Stimulated activated CD4-positive, alpha-beta T cell treated with anti-CD3 and anti-CD28 coated beads, Interleukin-2, amount 100 ng/mL, for 48 hours (primary cell): ENCODE data around the gene NFKBIA.
"Not testable (repeated sequence)": the region's sequence is repeated elsewhere in the genome, so short reads cannot be mapped to it uniquely, and the experiment has no call there.

Experiments used
- DNase-seq, 2 donors: peaks; one replicate each; pipeline ENCODE4 v3.0.0-alpha.2; 2020

The NFKBIA gene

DNA sequence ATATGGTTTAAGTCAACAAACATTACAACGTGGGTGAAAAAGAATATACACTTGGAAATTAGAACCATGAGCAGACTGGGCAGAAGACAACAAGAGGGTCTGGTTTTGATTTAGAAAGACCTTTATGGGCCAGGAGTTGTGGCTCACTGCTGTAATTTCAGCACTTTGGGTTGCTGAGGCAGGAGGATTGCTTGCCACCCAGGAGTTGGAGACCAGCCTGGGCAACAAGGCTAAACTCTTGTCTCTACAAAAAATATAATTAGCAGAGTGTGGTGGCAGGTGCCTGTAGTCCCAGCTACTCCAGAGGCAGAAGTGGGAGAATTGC is 2.7 kb upstream of the NFKBIA start:
- DNase-seq, result no peak

GRCh38 chr14:35406506-35407305 is 2.2 kb upstream of the NFKBIA start:
- DNase-seq, result no peak

DNA sequence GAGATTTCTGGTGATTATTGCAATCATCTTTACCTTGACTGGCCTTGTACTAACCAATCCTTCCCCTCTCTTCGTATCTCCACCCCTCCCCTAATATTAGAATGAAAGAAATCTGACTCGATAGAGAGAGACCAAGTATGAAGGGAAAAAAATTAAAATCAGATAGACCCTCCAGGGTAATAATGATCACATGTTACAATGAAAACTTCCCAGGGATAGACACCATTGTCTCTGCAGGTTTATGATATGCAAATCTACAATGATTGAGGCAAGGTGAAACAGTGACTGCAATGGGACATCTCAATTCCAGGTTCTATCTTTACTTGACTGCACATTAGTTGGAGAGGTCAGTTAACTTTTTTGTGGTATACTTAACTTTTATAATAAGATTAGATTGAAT is 1.5 kb upstream of the NFKBIA start:
- DNase-seq, result no peak

- DNase-seq, result no peak
Measured at GRCh38 chr14:35405304-35405996, 901 bp upstream of the NFKBIA start.

- DNase-seq, result peak; percentile 95 to 96
Measured at GRCh38 chr14:35403603-35404448, 723 bp downstream of the NFKBIA start.

DNA sequence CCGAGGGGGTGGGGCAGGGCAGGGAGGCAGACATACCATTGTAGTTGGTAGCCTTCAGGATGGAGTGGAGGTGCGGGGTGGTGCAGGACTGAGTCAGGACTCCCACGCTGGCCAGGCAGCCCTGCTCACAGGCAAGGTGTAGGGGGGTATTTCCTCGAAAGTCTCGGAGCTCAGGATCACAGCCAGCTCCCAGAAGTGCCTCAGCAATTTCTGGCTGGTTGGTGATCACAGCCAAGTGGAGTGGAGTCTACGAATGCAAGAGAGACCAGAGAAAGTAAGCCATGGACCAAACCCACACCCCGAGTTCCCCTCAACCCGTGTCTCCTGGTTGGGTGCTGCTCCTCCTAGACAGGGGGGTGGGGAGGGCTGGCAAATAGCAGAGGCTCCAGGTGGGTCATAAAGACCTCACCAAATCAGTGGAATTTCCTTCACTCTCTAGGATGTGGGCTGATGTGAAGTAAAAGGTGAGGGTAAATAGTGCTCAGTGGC is 1.4 kb downstream of the NFKBIA start:
- DNase-seq, result peak in 1 of 2 donors; percentile 38

GRCh38 chr14:35402323-35403113 is 2.0 kb downstream of the NFKBIA start:
- DNase-seq, result no peak

DNA sequence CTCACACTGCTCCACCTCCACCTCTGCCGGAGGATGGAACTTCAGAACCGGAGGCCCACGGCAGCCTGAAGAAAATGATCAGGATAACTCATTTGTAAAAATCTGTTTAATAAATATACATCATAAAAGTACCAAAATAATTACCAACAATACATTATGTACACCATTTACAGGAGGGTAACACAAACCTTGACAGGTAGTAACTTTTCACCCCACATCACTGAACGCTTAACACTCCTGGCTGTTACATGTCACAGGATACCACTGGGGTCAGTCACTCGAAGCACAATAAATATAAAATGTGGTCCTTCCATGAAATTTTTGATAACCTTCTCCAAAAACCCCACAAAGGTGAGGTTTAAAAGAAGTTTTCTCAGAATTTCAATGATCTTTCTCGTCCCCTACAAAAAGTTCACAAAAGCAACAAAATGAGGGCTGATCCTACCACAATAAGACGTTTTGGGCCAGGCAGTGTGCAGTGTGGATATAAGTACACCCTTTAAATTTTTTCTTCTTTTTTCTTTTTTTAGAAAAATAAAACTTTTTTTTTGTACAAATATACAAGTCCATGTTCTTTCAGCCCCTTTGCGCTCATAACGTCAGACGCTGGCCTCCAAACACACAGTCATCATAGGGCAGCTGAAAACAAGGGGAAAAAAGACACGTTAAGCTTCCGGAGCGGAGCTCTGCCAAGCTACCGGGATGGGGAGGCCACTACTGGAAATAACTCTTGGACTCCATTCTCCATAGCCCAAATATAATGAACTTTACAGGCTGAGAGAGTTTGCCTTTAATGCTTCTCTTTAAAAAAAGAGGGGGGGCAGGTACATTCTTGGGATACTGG is 2.9 kb downstream of the NFKBIA start:
- DNase-seq, result no peak

DNA sequence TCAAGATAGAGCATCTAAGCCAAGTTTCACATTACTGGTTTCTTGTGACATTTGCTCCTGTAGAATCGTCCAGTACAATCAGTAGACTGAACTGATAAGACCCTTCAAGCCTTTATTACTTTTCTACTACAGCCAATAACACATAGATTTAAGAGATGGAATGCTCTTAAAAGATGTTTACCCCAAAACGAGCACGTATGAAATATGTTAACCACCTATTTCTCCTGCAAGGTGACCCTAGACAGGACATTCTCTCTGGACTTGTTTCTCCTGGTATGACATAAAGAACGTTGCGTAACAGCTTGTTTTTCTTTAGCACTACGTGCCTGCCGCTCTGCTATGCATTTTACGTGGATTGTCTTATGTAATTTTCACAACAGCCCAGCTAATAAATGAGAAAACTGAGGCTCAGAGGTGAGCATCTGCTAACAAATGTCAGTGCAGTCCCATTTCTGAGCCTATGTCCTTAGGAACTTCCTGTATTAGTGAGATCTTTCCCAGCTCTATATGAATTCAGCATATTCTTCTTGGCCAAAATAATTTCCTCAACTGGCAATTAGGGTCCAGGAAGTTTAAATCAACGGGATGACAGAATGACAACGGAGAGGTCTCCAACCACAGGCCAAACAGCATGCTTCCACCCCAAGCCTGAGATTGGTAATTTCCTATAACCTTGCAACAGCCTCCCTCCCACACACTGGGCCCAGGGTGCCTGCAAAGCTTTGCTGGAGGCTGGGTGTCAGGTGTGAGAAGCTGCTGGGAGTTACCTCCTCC is 3.7 kb downstream of the NFKBIA start:
- DNase-seq, result peak; percentile 42 to 46

- no peak for DNase-seq
Measured at GRCh38 chr14:35399083-35399937, 5.2 kb downstream of the NFKBIA start.

GRCh38 chr14:35398071-35398584 is 6.4 kb downstream of the NFKBIA start:
- DNase-seq, result no peak

DNA sequence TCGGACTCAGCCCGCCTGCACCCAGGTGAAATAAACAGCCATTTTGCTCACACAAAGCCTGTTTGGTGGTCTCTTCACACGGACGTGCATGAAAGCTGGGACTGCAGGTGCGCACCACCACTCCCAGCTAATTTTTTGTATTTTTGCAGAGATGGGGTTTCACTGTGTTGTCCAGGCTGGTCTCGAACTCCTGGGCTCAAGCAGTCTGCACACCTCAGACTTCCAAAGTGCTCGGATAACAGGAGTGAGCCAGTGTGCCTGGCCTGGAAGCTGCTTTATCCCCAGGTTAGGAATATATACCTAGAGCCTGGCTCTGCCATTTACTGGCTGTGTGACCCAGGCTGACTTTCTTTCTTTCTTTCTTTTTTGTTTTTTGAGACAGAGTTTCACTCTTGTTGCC is 7.9 kb downstream of the NFKBIA start:
- DNase-seq, result not testable (repeated sequence)

DNA sequence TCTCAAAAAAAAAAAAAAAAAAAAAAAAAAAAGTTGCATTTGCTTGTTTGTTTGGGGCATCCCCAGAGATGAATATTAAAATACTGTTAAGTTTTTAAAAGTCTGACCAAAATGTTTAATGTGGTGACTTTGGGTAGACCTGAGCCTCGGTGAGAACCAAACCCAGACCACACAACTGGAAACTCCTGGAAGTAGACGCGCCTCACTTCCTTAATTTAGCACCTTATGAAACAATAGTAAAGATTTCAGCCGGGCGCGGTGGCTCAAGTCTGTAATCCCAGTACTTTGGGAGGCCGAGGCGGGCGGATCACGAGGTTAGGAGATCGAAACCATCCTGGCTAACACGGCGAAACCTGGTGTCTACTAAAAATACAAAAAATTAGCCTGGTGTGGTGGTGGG is 9.3 kb downstream of the NFKBIA start:
- no peak for DNase-seq

DNA sequence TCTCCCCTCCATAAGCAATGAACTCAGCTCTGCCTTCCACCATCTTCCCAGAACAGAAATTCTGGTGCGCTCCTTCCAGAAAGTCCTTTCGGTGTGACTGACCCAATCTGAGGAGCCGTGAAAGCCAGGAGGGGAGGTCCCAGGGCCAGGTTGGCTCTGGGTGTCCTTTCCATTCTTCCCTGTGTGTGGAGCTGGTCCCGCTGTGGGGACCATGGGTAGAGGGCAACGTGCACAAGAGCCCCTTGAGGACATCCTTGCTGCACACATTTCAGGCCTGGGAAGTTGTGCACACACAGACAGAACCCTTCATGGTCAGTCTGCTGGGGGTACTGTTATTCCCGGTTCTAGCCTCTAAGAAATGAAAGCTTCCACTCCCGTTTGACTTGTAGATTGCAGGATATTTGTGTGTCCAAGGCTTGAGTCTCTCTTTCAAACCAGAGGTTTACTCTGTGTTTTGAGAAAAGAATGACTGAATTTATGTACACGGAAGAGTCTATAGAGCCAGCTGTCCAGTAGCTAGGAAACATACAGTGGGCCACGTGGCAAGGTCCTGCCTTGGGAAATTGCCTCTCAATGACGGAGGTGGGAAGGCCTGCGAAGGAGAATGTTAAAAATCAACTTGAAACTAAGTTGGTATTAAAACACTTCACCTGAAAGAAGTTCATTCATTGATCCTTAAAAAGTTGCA is 10.1 kb downstream of the NFKBIA start:
- no peak for DNase-seq

DNA sequence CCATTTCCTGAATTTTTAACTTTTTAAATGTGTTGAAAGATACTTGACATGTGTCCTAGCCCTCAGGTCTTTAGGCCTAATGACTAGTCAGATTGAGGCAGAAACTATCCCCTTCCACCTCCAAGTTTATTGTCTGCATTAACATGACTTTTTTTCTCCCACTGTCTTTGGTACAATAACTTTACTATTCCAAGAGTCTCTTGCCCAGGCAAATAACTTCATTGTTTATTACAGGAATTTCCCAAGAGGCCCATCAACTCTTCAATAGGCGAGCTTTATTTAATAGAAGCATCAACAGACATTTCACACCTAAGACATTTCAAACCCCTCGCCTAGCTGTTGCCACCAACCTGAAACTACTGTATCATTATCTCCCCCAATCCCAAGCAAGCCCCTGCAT is 10.7 kb downstream of the NFKBIA start:
- no peak for DNase-seq

DNA sequence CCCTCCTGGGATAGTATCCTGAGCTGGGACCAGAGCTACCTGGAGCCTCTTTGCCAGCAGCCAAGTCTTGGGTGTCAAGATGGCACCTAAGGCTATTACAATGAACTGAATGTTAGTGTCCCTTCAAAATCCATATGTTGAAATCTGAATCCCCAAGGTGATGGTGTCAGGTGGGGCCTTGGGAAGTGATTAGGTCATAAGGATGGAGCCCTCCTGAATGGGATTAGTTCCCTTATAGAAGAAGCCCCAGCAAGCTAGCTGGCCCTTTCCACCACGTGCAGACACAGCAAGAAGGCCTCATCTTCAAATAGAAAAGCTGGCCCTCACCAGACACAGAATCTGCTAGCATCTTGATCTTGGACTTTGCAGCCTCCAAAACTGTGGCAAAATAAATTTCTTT is 12.4 kb downstream of the NFKBIA start:
- no peak for DNase-seq

DNA sequence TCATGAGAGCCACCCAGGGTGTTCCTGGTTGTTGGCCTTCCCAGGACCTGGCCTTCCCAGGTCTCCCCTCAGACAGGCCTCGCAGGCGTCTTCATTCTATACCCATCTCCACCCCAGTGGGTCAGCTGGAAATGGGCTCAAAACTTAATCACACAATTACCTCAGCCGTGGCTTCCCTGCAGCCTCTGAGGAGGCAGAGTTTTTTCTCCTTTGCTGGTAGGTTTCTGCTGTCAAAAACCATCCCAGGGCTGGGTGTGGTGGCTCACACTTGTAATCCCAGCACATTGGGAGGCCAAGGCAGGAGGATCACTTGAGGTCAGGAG is 13.2 kb downstream of the NFKBIA start:
- no peak for DNase-seq

DNA sequence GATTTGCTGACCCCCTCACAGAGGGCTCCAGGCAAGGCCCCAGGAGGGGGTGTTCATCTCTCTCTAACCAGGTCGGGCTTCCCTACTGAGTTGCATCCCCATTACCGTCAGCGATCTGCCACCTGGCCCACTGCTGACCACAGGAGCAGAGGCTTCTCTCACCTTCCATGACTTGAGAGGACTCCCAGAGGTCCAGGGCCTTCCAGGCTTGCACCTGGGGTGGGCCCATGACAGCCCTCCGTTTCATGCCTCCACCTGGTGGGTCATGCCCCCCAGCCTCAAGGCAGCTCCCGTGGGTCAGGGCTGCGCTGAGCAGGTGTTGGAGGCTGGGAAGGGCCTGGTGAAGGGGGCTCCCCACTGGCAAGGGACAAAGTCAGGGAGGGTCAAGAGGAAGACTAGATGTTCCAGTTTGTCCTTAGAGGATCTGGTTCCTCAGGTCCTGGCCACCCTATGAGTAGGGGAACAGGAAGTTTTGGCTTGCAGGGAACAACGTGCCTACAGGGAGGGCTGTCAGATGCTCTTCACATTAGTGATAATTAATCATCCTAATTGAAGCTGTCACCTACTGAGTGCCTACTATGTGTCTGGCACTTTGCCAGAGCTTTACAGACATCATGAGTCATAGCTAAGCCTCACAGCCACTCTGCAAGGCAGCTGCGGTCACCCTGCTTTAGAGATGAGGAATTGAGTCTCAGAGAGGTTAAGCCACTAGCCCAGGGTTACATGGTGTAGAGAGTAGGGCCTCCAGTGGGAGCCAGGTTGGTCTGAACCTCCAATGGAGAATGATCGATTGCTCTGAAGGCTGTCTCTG is 13.8 kb downstream of the NFKBIA start:
- DNase-seq, result no peak
